ENCODE results near the gene TMCC3.

DNA sequence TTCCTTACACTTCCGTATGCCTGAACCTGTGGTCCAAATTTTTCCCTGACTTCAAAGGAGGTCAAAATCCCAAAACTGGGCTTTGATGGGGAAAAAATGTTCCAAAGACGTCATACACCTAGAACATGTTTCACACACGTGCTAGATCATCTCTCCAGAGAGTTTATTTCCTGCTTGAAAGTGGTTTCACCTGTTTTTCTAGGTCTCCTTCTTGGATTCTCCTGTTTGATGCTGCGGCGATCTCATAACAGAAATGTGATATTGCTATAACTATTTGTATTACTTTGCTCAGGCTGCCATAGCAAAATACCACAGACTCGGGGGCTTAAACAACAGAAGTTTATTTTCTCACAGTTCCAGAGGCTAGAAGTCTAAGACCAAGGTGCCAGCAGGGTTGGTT, 19.7 kb upstream of the TMCC3 start:
- TF ChIP-seq, protein P1, sequence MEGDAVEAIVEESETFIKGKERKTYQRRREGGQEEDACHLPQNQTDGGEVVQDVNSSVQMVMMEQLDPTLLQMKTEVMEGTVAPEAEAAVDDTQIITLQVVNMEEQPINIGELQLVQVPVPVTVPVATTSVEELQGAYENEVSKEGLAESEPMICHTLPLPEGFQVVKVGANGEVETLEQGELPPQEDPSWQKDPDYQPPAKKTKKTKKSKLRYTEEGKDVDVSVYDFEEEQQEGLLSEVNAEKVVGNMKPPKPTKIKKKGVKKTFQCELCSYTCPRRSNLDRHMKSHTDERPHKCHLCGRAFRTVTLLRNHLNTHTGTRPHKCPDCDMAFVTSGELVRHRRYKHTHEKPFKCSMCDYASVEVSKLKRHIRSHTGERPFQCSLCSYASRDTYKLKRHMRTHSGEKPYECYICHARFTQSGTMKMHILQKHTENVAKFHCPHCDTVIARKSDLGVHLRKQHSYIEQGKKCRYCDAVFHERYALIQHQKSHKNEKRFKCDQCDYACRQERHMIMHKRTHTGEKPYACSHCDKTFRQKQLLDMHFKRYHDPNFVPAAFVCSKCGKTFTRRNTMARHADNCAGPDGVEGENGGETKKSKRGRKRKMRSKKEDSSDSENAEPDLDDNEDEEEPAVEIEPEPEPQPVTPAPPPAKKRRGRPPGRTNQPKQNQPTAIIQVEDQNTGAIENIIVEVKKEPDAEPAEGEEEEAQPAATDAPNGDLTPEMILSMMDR (IDR thresholded peaks at IDR 0.05; ENCODE audit: poor library complexity, severe bottlenecking) = no peak
- no peak for TF ChIP-seq POLR2AphosphoS5 (IDR thresholded peaks at IDR 0.05)

All from neural cell (in vitro differentiated cells).